ENCODE measurements around the gene APOE. TPM values are rescaled to one million over a fixed set of nuclear protein-coding genes. Genes with fewer than 3 reads are reported as not detected.

APOE gene
- polyA plus RNA-seq, 1 experiment = 2.8 TPM

DNA sequence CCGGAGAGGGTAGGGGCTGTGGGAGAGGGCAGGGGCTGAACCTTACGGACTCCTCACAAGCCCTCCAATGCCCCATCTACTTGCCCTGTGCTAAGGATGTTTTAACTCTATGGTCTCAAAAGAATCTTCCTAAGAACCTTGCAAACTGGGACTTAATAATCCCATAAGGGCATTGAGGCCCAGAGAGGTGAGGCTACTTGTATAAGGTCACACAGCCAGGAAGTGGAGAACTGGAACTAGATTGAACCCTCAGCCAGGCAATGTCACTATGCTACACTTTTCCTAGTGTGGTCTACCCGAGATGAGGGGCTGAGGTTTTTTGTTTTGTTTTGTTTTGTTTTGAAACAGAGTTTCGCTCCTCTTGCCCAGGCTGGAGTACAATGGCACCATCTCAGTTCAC lies 25.9 kb downstream of the APOE start:
- Histone ChIP-seq H3K36me3 (ENCODE audit: control insufficient read depth, insufficient read depth, low read length) (no peaks in the 10 kb centered on the region), H3K27me3 (ENCODE audit: control insufficient read depth, insufficient read depth, low read length) (no peaks in the 10 kb centered on the region), H3K4me3 (ENCODE audit: low read depth, low read length) (no peak overlapping the region)
- no peak for TF ChIP-seq CTCF (IDR thresholded peaks at IDR 0.05; ENCODE audit: insufficient read depth, low read depth, low read length)
- POLR2A ChIA-PET = no interaction called here
- CTCF ChIA-PET = interaction anchor here (1.0 kb wide), 1 partner anchor 28 kb away, joined by 3 read pairs; no protein-coding TSS in a partner anchor
- no peak for DNase-seq (ENCODE audit: low read depth)

DNA sequence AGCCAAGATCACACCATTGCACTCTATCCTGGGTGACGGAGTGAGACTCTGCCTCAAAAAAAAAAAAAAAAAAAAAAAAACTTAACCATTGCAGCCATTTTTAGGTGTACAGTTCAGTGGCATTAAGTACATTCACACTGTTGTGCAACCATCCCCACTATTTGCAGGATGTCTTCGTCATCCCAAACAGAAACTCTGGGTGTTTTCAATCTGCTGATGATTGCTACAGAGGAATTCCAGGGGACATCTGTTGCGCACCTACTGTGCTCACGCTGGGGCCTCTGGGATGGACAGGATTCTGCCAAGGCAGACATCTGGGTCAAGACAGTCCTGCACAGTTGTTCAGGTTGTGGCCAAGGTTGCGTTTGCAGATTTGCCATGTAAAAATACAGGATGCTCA lies 34.1 kb downstream of the APOE start:
- ChIA-PET CTCF (no interaction called here), POLR2A (no interaction called here)
- H3K36me3 ChIP-seq (ENCODE audit: control insufficient read depth, insufficient read depth, low read length) = no peaks in the 10 kb centered on the region
- H3K4me3 ChIP-seq (ENCODE audit: low read depth, low read length) = no peak overlapping the region
- no peak for TF ChIP-seq CTCF (IDR thresholded peaks at IDR 0.05; ENCODE audit: insufficient read depth, low read depth, low read length)
- DNase-seq (ENCODE audit: low read depth) = no peak
- H3K27me3 ChIP-seq (ENCODE audit: control insufficient read depth, insufficient read depth, low read length) = no peaks in the 10 kb centered on the region

- ChIA-PET POLR2A (no interaction called here), CTCF (interaction anchor here (1.1 kb wide), 1 partner anchor 38 kb away, joined by 3 read pairs; no protein-coding TSS in a partner anchor)
- no peak for DNase-seq (ENCODE audit: low read depth)
- Histone ChIP-seq H3K36me3 (ENCODE audit: control insufficient read depth, insufficient read depth, low read length) (no peaks in the 10 kb centered on the region), H3K27me3 (ENCODE audit: control insufficient read depth, insufficient read depth, low read length) (no peaks in the 10 kb centered on the region), H3K4me3 (ENCODE audit: low read depth, low read length) (no peak within 1 kb of the TSS)
- TF ChIP-seq CTCF (IDR thresholded peaks at IDR 0.05; ENCODE audit: insufficient read depth, low read depth, low read length) = no peak
Measured at GRCh38 chr19:44942067-44942571, 36.5 kb downstream of the APOE start, which contains the start of gene APOC4. Gene APOC4, plus strand, starts transcription at chr19:44942237. Its CDS starts 41 bp downstream, at chr19:44942278.

GRCh38 chr19:44943801-44944249 lies 38.2 kb downstream of the APOE start:
- no peaks in the 10 kb centered on the region for H3K27me3 ChIP-seq (ENCODE audit: control insufficient read depth, insufficient read depth, low read length)
- CTCF ChIA-PET = no interaction called here
- POLR2A ChIA-PET = no interaction called here
- TF ChIP-seq CTCF (IDR thresholded peaks at IDR 0.05; ENCODE audit: insufficient read depth, low read depth, low read length) = no peak
- DNase-seq (ENCODE audit: low read depth) = no peak
- H3K4me3 ChIP-seq (ENCODE audit: low read depth, low read length) = no peak overlapping the region
- H3K36me3 ChIP-seq (ENCODE audit: control insufficient read depth, insufficient read depth, low read length) = no peaks in the 10 kb centered on the region

GRCh38 chr19:44947041-44947581 lies 41.5 kb downstream of the APOE start:
- CTCF ChIA-PET = interaction anchor here (12.3 kb wide), 1 partner anchor 42 kb away, joined by 151 read pairs; the partner anchor contains the start of gene APOE
- POLR2A ChIA-PET = no interaction called here
- Histone ChIP-seq H3K27me3 (ENCODE audit: control insufficient read depth, insufficient read depth, low read length) (no peaks in the 10 kb centered on the region), H3K36me3 (ENCODE audit: control insufficient read depth, insufficient read depth, low read length) (peaks cover 2% of the 10 kb centered on the region; the same call in 1 of the 2 replicates), H3K4me3 (ENCODE audit: low read depth, low read length) (no peak overlapping the region)
- no peak for DNase-seq (ENCODE audit: low read depth)
- TF ChIP-seq CTCF (IDR thresholded peaks at IDR 0.05; ENCODE audit: insufficient read depth, low read depth, low read length) = no peak
